HAP-1 (cell line): ENCODE measurements around the gene FGGY.
"Not testable (repeated sequence)": the region's sequence is repeated elsewhere in the genome, so short reads cannot be mapped to it uniquely, and the experiment has no call there.

Source experiments
- DNase-seq, 2 experiments: peaks; one replicate each; pipeline ENCODE4 v3.0.0-alpha.2; 2016 to 2020; ENCODE audit warnings: low spot score in 2 of 2
- H3K27me3 ChIP-seq: fragments of 250-450 bp; sonication (Bioruptor Pico); 2 replicates; pipeline ENCODE4 v1.5.1; 2020; ENCODE audit warnings: low read depth, mild to moderate bottlenecking, moderate library complexity
- H3K36me3 ChIP-seq: fragments of 250-450 bp; sonication (Bioruptor Pico); replicated peaks from 2 replicates; pipeline ENCODE4 v1.5.1; 2020; ENCODE audit warnings: mild to moderate bottlenecking
- H3K4me1 ChIP-seq: fragments of 250-450 bp; sonication (Bioruptor Pico); 2 replicates; pipeline ENCODE4 v1.5.1; 2020; ENCODE audit warnings: mild to moderate bottlenecking
- H3K4me3 ChIP-seq: fragments of 250-450 bp; sonication (Bioruptor Pico); 2 replicates; pipeline ENCODE4 v1.5.1; 2020; ENCODE audit warnings: mild to moderate bottlenecking, moderate library complexity
- H3K9me3 ChIP-seq: fragments of 250-450 bp; sonication (Bioruptor Pico); 2 replicates; pipeline ENCODE4 v1.5.1; 2020; ENCODE audit warnings: mild to moderate bottlenecking, moderate library complexity
- in situ Hi-C: fragments of 300-500 bp; cut with MboI; formaldehyde crosslinking; loops from 3 replicates; pipeline ENCODE4 v1.14.3; 2020; ENCODE audit warnings: low sequenced_read_pairs, inconsistent platforms, mixed read lengths

The FGGY gene

DNA sequence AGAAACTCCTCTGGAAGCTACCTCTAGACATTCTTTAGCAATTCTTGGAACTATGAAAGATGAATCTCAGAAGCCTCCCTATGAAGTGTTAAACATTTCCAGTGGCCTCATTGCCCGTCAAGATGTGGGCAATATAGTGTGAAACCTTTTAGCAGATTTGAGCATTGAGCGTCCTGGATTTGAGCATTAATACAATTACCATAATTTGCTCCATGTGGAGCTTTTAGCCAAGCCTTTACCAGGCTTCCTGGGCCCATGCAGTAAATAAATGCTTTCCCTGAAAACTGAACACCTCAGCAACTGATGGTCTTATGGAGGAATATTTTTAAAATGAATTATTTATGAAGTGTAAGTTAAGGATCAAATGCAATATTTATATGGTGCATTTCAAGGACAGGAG lies 162.0 kb downstream of the FGGY start:
- Histone ChIP-seq H3K36me3 (no peaks in the 10 kb centered on the region), H3K9me3 (no peaks in the 10 kb centered on the region), H3K4me1 (no peaks in the 10 kb centered on the region), H3K27me3 (no peaks in the 10 kb centered on the region), H3K4me3 (no peak overlapping the region)
- in situ Hi-C loops: no loop called here
- no peak for DNase-seq

DNA sequence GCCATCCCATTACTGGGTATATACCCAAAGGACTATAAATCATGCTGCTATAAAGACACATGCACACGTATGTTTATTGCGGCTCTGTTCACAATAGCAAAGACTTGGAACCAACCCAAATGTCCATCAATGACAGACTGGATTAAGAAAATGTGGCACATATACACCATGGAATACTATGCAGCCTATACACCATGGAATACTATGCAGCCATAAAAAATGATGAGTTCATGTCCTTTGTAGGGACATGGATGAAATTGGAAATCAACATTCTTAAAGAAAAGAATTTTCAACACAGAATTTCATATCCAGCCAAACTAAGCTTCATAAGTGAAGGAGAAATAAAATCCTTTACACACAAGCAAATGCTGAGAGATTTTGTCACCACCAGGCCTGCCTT lies 166.0 kb downstream of the FGGY start:
- not testable (repeated sequence) for DNase-seq

DNA sequence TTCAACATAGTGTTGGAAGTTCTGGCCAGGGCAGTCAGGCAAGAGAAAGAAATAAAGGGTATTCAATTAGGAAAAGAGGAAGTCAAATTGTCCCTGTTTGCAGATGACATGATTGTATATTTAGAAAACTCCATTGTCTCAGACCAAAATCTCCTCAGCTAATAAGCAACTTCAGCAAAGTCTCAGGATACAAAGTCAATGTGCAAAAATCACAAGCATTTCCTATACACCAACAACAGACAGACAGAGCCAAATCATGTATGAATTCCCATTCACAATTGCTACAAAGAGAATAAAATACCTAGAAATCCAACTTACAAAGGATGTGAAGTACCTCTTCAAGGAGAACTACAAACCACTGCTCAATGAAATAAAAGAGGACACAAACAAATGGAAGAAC lies 168.6 kb downstream of the FGGY start:
- DNase-seq, H3K9me3 ChIP-seq, H3K4me3 ChIP-seq, in situ Hi-C loops, H3K36me3 ChIP-seq, H3K27me3 ChIP-seq, H3K4me1 ChIP-seq: not testable (repeated sequence)

More for the DNA sequence above, 166.0 kb downstream of the FGGY start:
- H3K36me3 ChIP-seq, H3K4me3 ChIP-seq, H3K9me3 ChIP-seq, H3K4me1 ChIP-seq, in situ Hi-C loops, H3K27me3 ChIP-seq: not testable (repeated sequence)

DNA sequence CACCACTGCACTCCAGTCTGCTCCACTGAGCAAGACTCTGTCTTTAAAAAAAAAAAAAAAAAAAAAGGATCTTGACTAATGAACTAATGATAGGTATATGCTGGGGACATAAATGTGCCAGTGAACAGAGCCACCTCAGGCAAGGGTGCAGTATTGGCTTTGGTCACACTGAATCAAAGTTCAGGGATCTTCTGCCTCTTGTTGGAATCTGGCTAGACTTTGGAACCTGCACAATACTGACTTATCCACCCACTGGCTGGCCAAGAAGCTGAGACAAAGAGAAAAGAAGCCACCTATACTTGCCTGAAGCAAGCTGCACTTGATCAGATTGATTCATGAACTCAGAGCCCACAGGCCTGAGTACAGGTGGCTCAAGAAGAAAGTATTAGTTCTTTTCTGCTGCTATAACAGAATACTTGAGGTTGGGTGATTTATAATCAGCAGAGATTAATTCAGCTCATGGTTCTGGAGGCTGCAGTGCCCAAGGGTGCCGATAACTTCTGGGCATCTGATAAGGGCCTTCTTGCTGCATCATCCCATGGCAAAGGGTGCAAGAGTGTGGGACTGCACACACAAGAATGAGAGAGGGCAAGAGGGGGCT lies 172.0 kb downstream of the FGGY start:
- H3K27me3 ChIP-seq: no peaks in the 10 kb centered on the region
- in situ Hi-C loops: no loop called here
- no peaks in the 10 kb centered on the region for H3K9me3 ChIP-seq
- no peak overlapping the region for H3K4me3 ChIP-seq
- no peaks in the 10 kb centered on the region for H3K4me1 ChIP-seq
- H3K36me3 ChIP-seq: no peaks in the 10 kb centered on the region
- no peak for DNase-seq

DNA sequence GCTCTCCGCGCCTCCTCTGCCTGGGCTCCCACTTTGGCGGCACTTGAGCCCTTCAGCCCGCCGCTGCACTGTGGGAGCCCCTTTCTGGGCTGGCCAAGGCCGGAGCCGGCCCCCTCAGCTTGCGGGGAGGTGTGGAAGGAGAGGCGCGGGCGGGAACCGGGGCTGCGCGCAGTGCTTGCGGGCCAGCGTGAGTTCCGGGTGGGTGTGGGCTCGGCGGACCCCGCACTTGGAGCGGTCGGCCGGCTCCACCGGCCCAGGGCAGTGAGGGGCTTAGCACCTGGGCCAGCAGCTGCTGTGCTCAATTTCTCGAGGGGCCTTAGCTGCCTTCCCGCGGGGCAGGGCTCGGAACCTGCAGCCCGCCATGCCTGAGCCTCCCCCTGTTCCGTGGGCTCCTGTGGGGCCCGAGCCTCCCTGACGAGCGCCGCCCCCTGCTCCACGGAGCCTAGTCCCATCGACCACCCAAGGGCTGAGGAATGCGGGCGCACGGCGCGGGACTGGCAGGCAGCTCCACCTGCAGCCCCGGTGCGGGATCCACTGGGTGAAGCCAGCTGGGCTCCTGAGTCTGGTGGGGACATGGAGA lies 175.2 kb downstream of the FGGY start:
- H3K36me3 ChIP-seq, H3K4me1 ChIP-seq, in situ Hi-C loops, H3K27me3 ChIP-seq, DNase-seq, H3K4me3 ChIP-seq, H3K9me3 ChIP-seq: not testable (repeated sequence)

DNA sequence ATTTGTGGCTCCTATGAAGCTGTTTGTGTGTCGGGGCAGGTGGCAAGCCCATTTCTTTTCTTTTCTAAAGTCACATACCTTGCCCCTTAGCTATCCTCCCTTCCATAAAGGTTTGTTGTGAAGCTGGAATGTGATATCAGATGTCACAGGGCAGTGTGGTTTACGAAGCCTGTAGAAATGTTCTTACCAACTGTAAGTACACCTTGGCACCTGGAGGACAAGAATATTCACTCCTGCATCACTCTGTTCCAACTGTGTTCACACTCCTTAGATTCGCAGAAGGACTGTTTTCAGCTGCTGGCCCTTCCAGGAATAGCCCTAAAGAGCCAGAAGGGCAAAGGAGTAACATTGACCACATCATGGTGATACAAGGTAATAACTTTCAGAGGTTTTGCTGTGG lies 176.9 kb downstream of the FGGY start:
- Histone ChIP-seq H3K4me3 (no peak overlapping the region), H3K27me3 (no peaks in the 10 kb centered on the region), H3K9me3 (no peaks in the 10 kb centered on the region), H3K4me1 (no peaks in the 10 kb centered on the region), H3K36me3 (no peaks in the 10 kb centered on the region)
- no peak for DNase-seq
- in situ Hi-C loops: no loop called here

DNA sequence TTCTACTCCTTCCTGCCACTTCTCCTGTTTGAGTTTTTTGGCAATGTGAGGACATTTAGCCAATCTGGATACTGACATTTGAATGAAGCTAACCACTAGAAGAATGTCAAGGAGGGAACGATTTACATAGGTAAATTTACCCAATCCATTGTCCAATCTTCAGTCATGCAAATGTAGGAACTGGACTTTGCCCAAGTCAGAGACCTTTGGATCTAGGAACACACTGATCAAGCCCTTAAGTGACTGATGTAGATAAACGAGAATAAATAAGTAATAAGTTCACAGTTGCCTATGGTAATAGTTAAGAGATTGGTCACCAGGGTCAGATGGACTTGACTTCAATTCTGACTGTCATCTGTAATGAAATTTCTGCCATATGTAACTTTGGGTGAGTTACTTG lies 177.6 kb downstream of the FGGY start:
- H3K4me1 ChIP-seq: no peaks in the 10 kb centered on the region
- in situ Hi-C loops: no loop called here
- no peaks in the 10 kb centered on the region for H3K27me3 ChIP-seq
- no peak overlapping the region for H3K4me3 ChIP-seq
- no peaks in the 10 kb centered on the region for H3K9me3 ChIP-seq
- no peak for DNase-seq
- H3K36me3 ChIP-seq: no peaks in the 10 kb centered on the region

DNA sequence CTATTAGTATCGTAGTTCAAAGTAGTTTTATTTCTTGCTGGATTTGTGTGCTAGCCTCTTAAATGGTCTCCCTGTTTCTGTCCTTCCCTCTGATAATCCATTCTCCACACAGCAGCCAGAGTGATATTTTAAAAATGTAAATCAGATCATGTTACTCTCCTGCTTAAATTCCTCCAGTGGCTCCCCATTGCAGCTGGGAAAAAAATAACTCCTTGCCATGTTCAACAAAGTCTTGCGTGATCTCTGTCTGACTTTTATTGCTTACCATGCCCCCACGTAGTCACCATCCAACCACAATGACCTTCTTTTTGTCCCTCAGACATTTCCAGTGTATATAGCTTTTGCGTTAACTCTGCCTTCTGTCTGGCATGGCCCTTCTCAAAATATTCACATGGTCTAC lies 178.8 kb downstream of the FGGY start:
- in situ Hi-C loops: no loop called here
- DNase-seq: no peak
- Histone ChIP-seq H3K4me3 (no peak overlapping the region), H3K27me3 (no peaks in the 10 kb centered on the region), H3K9me3 (no peaks in the 10 kb centered on the region), H3K36me3 (no peaks in the 10 kb centered on the region), H3K4me1 (no peaks in the 10 kb centered on the region)

DNA sequence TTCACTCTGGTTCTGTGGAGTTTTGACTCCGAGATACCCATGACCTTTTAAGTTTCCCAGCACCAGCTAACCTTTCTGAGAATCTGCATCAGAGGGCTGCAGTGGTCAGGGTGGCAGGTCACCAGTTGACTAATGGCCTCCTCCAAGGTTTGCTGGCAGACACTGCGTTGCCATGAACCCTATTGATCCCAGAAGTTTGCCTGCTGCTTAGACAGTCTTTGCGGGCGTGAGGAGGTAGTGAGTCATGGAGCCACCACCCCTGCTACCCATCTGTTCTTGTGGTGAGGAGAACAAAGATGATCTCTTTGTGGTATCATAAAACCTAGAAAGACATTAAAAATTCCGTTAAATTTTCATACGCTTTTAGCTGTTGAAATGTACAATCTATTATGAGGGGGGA lies 180.4 kb downstream of the FGGY start:
- Histone ChIP-seq H3K9me3 (no peaks in the 10 kb centered on the region), H3K4me3 (no peak overlapping the region), H3K4me1 (no peaks in the 10 kb centered on the region), H3K27me3 (no peaks in the 10 kb centered on the region), H3K36me3 (no peaks in the 10 kb centered on the region)
- DNase-seq: no peak
- in situ Hi-C loops: no loop called here

DNA sequence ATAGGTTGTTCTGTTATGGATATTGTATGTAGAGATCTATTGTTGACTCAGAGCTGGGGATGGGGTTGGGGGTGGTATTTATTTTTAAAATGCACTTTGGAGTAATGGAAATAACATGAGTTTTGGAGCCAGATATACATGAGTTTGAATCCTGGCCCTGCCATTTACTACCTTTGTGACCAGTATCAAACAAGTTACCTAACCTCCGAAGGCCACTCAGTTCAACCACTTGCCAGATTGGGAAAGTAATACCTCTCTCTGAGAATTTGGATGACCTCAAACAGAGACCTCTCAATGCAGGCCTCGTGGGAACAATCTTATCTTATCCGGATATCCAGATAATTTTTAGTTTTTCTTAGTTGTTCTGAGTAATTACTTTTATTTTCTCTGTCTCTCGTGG lies 181.0 kb downstream of the FGGY start:
- H3K36me3 ChIP-seq: no peaks in the 10 kb centered on the region
- H3K4me3 ChIP-seq: no peak overlapping the region
- H3K27me3 ChIP-seq: no peaks in the 10 kb centered on the region
- no peaks in the 10 kb centered on the region for H3K4me1 ChIP-seq
- H3K9me3 ChIP-seq: no peaks in the 10 kb centered on the region
- in situ Hi-C loops: no loop called here
- DNase-seq: no peak

DNA sequence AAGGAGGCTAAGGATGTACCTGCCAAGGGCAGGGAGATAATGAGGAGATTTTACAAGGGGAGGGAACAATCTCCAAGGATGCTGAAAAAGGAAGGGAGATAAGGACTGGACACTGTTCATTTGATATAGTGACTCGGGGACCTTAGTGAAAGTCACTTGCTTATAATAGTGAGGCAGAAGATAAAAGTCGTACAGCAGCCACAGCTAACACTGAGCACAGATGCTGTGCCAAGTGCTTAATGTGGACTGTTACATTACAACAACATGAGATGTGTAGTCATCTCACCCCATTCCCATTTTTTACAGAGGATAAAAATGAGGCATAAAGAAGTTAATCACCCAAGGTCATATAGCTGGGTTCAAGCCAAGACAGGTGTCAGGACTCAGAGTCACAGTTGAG lies 181.9 kb downstream of the FGGY start:
- no peak overlapping the region for H3K4me3 ChIP-seq
- H3K4me1 ChIP-seq: no peaks in the 10 kb centered on the region
- no peak for DNase-seq
- in situ Hi-C loops: no loop called here
- H3K36me3 ChIP-seq: no peaks in the 10 kb centered on the region
- H3K27me3 ChIP-seq: no peaks in the 10 kb centered on the region
- H3K9me3 ChIP-seq: no peaks in the 10 kb centered on the region

DNA sequence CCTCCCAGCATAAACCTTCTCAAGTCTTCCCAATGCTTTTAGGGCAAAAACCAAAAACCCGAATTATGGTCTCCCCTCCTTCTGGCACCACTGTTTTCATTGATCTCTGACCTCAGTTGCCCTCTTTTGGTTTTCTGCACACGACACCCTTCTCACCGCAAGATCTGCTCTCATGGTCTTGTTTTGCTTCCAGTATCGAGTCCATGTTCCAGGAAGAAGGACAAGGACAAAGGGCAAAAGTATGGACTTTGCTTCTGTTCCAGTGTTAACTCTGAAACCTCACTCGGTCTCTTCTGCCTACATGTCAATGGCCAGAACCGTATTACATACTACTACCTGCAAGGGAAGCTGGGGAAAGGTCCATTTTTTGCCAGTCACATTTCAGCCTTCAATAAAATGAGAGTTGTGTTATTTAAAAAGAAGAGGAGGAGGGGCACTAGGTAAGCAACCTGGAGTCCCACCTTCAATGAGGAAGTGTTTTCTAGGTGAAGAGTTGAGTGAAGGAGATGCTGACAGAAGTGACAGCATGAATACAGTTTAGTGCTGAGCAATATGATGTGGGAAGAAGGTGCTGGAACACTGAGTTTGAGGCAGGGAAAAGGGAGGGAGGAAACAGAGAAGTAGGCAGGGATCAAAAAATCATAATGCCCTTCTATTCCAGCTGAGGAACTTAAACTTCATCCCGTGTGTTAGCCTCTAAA lies 183.4 kb downstream of the FGGY start:
- H3K27me3 ChIP-seq: no peaks in the 10 kb centered on the region
- no peaks in the 10 kb centered on the region for H3K9me3 ChIP-seq
- DNase-seq: no peak
- in situ Hi-C loops: no loop called here
- no peaks in the 10 kb centered on the region for H3K4me1 ChIP-seq
- no peaks in the 10 kb centered on the region for H3K36me3 ChIP-seq
- H3K4me3 ChIP-seq: no peak overlapping the region

DNA sequence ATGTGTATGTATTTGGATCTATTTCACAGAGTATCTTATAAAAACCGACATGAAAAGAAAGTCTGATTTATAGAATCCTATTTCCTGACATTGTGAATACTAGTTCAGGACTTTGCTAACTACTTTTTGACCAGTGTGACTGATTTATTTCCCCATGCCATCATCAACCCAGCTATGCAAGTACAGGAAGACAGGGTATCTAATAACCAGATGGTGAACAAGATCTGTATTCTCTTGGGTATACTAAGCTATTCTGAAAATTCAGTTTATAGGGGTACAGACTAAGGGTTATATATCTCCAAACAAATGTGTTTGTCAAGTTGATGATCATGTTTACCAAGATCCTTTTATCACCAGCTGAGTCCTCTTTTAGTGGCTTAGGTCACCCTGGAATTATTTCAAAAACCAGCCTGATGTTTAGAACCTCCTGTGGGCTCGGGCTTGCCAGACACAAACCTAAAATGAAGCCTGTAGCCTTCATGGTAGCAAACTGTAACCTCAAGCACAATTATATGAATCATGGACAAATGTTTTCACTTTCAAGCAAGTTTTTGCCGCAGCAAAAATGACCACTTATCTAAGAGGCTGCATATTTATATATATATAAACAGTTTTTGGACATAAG lies 185.1 kb downstream of the FGGY start:
- no peak overlapping the region for H3K4me3 ChIP-seq
- no peaks in the 10 kb centered on the region for H3K4me1 ChIP-seq
- in situ Hi-C loops: no loop called here
- no peaks in the 10 kb centered on the region for H3K9me3 ChIP-seq
- H3K36me3 ChIP-seq: no peaks in the 10 kb centered on the region
- DNase-seq: no peak
- no peaks in the 10 kb centered on the region for H3K27me3 ChIP-seq

DNA sequence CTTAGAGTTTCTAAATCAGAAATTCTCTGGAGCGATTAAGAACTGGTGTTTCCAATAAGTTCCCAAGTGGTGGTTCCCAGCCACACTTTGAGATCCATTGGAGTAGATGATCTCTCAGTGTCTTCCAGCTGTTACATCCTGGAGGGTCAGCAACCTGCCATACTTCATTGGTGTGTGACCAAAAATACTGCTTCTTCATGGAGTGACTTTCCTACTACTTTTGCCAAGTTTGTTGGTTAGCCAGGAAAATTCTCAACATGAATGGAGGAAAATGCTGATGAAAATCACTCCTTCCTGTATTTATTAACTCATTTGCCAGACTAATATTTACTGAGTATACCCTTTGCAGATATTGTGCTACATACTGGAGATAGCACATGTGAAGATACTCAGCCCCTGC lies 186.1 kb downstream of the FGGY start:
- Histone ChIP-seq H3K4me3 (no peak overlapping the region), H3K9me3 (no peaks in the 10 kb centered on the region), H3K4me1 (no peaks in the 10 kb centered on the region), H3K27me3 (no peaks in the 10 kb centered on the region), H3K36me3 (no peaks in the 10 kb centered on the region)
- in situ Hi-C loops: no loop called here
- DNase-seq: no peak
